Endodermal cell (in vitro differentiated cells): ENCODE measurements around the gene ROBO4. TPM values are rescaled to one million over a fixed set of nuclear protein-coding genes. Genes with fewer than 3 reads are reported as not detected.

Experiments used
- DNase-seq: peaks from one replicate; pipeline ENCODE4 v3.0.0-alpha.2; 2017
- H3K27ac ChIP-seq: 2 replicates; pipeline ENCODE4 v1.5.1; 2013; ENCODE audit warnings: mild to moderate bottlenecking, low read depth, low read length, moderate library complexity
- H3K27me3 ChIP-seq: 2 replicates; pipeline ENCODE4 v1.6.1; 2013; ENCODE audit warnings: mild to moderate bottlenecking, low read length, moderate library complexity; ENCODE audit not compliant: insufficient read depth, control insufficient read depth, poor library complexity, severe bottlenecking
- H3K36me3 ChIP-seq: 2 replicates; pipeline ENCODE4 v1.7.0; 2013; ENCODE audit warnings: mild to moderate bottlenecking, low read length, moderate library complexity; ENCODE audit not compliant: control insufficient read depth, insufficient read depth
- H3K4me1 ChIP-seq: one replicate; pipeline ENCODE4 v1.7.0; 2013; ENCODE audit warnings: low read length; ENCODE audit not compliant: control insufficient read depth, insufficient read depth
- H3K4me3 ChIP-seq: 2 replicates; pipeline ENCODE4 v1.5.1; 2013; ENCODE audit warnings: mild to moderate bottlenecking, low read length, moderate library complexity
- H3K9ac ChIP-seq: 2 replicates; pipeline ENCODE4 v1.6.1; 2013; ENCODE audit warnings: mild to moderate bottlenecking, low read length, moderate library complexity; ENCODE audit not compliant: poor library complexity, severe bottlenecking; ENCODE audit errors: extremely low read depth
- H3K9me3 ChIP-seq: 2 replicates; pipeline ENCODE4 v1.6.1; 2013; ENCODE audit warnings: mild to moderate bottlenecking, low read length, moderate library complexity; ENCODE audit not compliant: control insufficient read depth
- H3K27ac Mint-ChIP-seq: 2 replicates; pipeline ENCODE4 v1.8.0; 2020; ENCODE audit warnings: mixed read lengths
- H3K27me3 Mint-ChIP-seq: 2 replicates; pipeline ENCODE4 v1.8.0; 2021; ENCODE audit warnings: mild to moderate bottlenecking, mixed read lengths; ENCODE audit not compliant: insufficient read depth
- H3K36me3 Mint-ChIP-seq: 2 replicates; pipeline ENCODE4 v1.8.0; 2020; ENCODE audit warnings: low read depth, mixed read lengths
- H3K4me1 Mint-ChIP-seq: 2 replicates; pipeline ENCODE4 v1.8.0; 2020; ENCODE audit warnings: mixed read lengths
- H3K4me3 Mint-ChIP-seq: 2 replicates; pipeline ENCODE4 v1.8.0; 2020; ENCODE audit warnings: mild to moderate bottlenecking, moderate library complexity, mixed read lengths
- H3K9me3 Mint-ChIP-seq: 2 replicates; pipeline ENCODE4 v1.8.0; 2020; ENCODE audit warnings: mild to moderate bottlenecking, mixed read lengths
- WGBS, 2 experiments: methylation state at CpG; one replicate each; pipeline versions ENCODE4 v1.1.5 to v1.1.7; 2013; ENCODE audit warnings: missing lambda C conversion rate in 2 of 2, mixed read lengths in 1 of 2; ENCODE audit not compliant: insufficient coverage in 1 of 2, insufficient read length in 1 of 2; 5-methylcytosine and 5-hydroxymethylcytosine counted together
- total RNA-seq, 2 donors: library from RNA; stranded (reverse); fragmentation: NEBNext Ultra II Directional in 1 of 2; extraction: Animal tissue kit (Norgen Biotek cat#: 25700) in 1 of 2; gene quantifications; 2 replicates in 1 of 2; 3 replicates in 1 of 2; pipeline ENCODE4 v1.2.1, GENCODE V29; 2021
- TF ChIP-seq, protein P1 (sequence below): fragments of 200-600 bp; sonication (generic); conservative IDR thresholded peaks from 2 replicates; pipeline ENCODE4 v1.5.0; 2021; ENCODE audit warnings: antibody characterized with exemption, mild to moderate bottlenecking

The ROBO4 gene
- total RNA-seq, 2 donors from 2014 or later, result 0.59 TPM; not detected in 1

GRCh38 chr11:124842305-124842704, 55.4 kb downstream of the ROBO4 start:
- peaks cover 18% of the 10 kb centered on the region for H3K27me3 Mint-ChIP-seq
- TF ChIP-seq, protein P1, sequence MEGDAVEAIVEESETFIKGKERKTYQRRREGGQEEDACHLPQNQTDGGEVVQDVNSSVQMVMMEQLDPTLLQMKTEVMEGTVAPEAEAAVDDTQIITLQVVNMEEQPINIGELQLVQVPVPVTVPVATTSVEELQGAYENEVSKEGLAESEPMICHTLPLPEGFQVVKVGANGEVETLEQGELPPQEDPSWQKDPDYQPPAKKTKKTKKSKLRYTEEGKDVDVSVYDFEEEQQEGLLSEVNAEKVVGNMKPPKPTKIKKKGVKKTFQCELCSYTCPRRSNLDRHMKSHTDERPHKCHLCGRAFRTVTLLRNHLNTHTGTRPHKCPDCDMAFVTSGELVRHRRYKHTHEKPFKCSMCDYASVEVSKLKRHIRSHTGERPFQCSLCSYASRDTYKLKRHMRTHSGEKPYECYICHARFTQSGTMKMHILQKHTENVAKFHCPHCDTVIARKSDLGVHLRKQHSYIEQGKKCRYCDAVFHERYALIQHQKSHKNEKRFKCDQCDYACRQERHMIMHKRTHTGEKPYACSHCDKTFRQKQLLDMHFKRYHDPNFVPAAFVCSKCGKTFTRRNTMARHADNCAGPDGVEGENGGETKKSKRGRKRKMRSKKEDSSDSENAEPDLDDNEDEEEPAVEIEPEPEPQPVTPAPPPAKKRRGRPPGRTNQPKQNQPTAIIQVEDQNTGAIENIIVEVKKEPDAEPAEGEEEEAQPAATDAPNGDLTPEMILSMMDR, result no peak
- H3K27me3 ChIP-seq, result peaks cover 98% of the 10 kb centered on the region
- H3K9me3 Mint-ChIP-seq, result no peaks in the 10 kb centered on the region
- WGBS, 2 experiments, result 41 to 59% methylated on average over 3 to 4 of the region's 4 CpGs
- peaks cover 11% of the 10 kb centered on the region for H3K4me1 Mint-ChIP-seq
- peak; percentile 56 for DNase-seq
- no peak overlapping the region for H3K4me3 ChIP-seq
- H3K27ac Mint-ChIP-seq, result no peak overlapping the region
- H3K9ac ChIP-seq, result no peak overlapping the region
- no peaks in the 10 kb centered on the region for H3K36me3 Mint-ChIP-seq
- no peaks in the 10 kb centered on the region for H3K36me3 ChIP-seq
- H3K9me3 ChIP-seq, result no peaks in the 10 kb centered on the region
- peak overlapping the region; percentile 19 for H3K27ac ChIP-seq
- no peaks in the 10 kb centered on the region for H3K4me1 ChIP-seq
- no peak overlapping the region for H3K4me3 Mint-ChIP-seq

DNA sequence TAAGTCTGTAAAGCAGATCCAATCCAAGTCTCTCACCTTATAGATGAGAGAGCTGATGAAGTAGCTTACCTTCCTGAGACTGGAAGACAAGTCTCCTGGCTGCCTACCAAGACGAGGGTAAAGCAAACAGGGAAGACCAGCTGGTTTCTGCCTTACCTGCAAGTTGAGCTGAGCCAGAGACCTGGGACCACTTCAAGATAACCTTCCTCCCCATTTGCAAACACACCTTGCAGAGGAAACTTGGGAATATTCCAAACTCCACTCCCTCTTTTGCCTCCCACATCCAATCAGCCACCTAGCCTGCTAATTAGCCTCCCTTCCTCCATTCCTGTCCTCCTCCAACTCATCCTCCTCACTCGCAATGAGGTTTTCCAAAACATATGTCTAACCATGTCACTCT, 55.8 kb downstream of the ROBO4 start:
- peaks cover 11% of the 10 kb centered on the region for H3K4me1 Mint-ChIP-seq
- Histone ChIP-seq H3K4me1 (no peaks in the 10 kb centered on the region), H3K4me3 (no peak overlapping the region), H3K27me3 (peaks cover 94% of the 10 kb centered on the region), H3K36me3 (no peaks in the 10 kb centered on the region), H3K9ac (no peak overlapping the region), H3K9me3 (no peaks in the 10 kb centered on the region), H3K27ac (no peak overlapping the region)
- TF ChIP-seq, protein P1, result no peak
- H3K9me3 Mint-ChIP-seq, result no peaks in the 10 kb centered on the region
- no peak overlapping the region for H3K4me3 Mint-ChIP-seq
- no peak overlapping the region for H3K27ac Mint-ChIP-seq
- peaks cover 18% of the 10 kb centered on the region for H3K27me3 Mint-ChIP-seq
- WGBS, 2 experiments, result 0 to 38% methylated on average over 1 to 2 of the region's 2 CpGs
- no peaks in the 10 kb centered on the region for H3K36me3 Mint-ChIP-seq
- DNase-seq, result peak; percentile 55

DNA sequence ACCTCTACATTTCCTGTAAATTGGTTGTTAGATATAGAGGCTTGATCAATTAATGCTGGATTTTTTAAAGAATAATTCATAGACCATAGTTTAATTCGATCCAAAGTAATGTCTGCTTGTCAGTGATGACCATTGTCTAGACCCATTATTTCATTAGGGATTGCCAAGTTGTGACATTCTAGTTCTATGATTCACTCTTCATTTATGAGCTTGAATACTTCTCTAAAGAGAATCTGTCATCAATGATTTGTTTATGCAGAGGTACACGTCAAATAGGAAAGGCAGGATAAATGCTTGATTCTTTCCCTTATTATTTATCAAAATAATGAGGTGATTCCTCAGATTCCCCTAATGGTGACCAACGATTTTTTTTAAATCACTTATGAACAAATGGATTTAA, 56.5 kb downstream of the ROBO4 start:
- Histone ChIP-seq H3K9ac (no peak overlapping the region), H3K4me3 (no peak overlapping the region), H3K27ac (no peak overlapping the region), H3K36me3 (no peaks in the 10 kb centered on the region), H3K9me3 (no peaks in the 10 kb centered on the region), H3K27me3 (peaks cover 91% of the 10 kb centered on the region), H3K4me1 (no peaks in the 10 kb centered on the region)
- Mint-ChIP-seq H3K36me3 (no peaks in the 10 kb centered on the region), H3K27me3 (peaks cover 21% of the 10 kb centered on the region), H3K4me3 (no peak overlapping the region), H3K27ac (no peak overlapping the region), H3K9me3 (no peaks in the 10 kb centered on the region), H3K4me1 (peaks cover 11% of the 10 kb centered on the region)
- 60 to 81% methylated on average over 1 to 2 of the region's 3 CpGs for WGBS, 2 experiments
- TF ChIP-seq, protein P1, result no peak
- DNase-seq, result no peak
